Calu3 (cell line): ENCODE results near the gene TTC39C. TPM values are rescaled to one million over a fixed set of nuclear protein-coding genes. Genes with fewer than 3 reads are reported as not detected.

ENCODE experiments used
- BruUV-seq: library from RNA; stranded (reverse); fragments of 400-500 nt; replicated peaks from 2 replicates; lab custom pipeline; 2021; lab: Mats Ljungman, UMichigan
- CTCF ChIA-PET: fragments of 300-600 bp; sonication (Branson Sonifier 250); formaldehyde crosslinking; loops from one replicate; lab custom pipeline; 2022; ENCODE audit warnings: antibody characterized with exemption; lab: Charles Lee
- DNase-seq: peaks from one replicate; pipeline ENCODE4 v3.0.0; 2022
- H3K27ac Mint-ChIP-seq: one replicate; pipeline ENCODE4 v1.8.0; 2022; ENCODE audit warnings: mixed read lengths; ENCODE audit not compliant: unreplicated experiment
- H3K27me3 Mint-ChIP-seq: one replicate; pipeline ENCODE4 v1.8.0; 2022; ENCODE audit warnings: mixed read lengths; ENCODE audit not compliant: unreplicated experiment
- H3K36me3 Mint-ChIP-seq: one replicate; pipeline ENCODE4 v1.8.0; 2022; ENCODE audit warnings: mild to moderate bottlenecking, moderate library complexity, mixed read lengths; ENCODE audit not compliant: insufficient read depth, unreplicated experiment
- H3K4me1 Mint-ChIP-seq: one replicate; pipeline ENCODE4 v1.8.0; 2022; ENCODE audit warnings: mild to moderate bottlenecking, low read depth, mixed read lengths; ENCODE audit not compliant: unreplicated experiment
- H3K4me3 Mint-ChIP-seq: one replicate; pipeline ENCODE4 v1.8.0; 2022; ENCODE audit warnings: mild to moderate bottlenecking, low read depth, moderate library complexity, mixed read lengths; ENCODE audit not compliant: unreplicated experiment
- H3K9me3 Mint-ChIP-seq: one replicate; pipeline ENCODE4 v1.8.0; 2022; ENCODE audit warnings: low read depth, mixed read lengths; ENCODE audit not compliant: unreplicated experiment
- intact Hi-C: fragments of 100-400 bp; cut with micrococcal nuclease; formaldehyde crosslinking; loops from one replicate; pipeline ENCODE4 v1.10.0; 2022; ENCODE audit not compliant: unreplicated experiment
- total RNA-seq: library from RNA; stranded (reverse); gene quantifications from 2 replicates; pipeline ENCODE4 v1.2.3, GENCODE V29; 2022
- TF ChIP-seq, protein P1 (sequence below): fragments of 200-600 bp; IDR thresholded peaks from one replicate; pipeline ENCODE4 v1.8.0; 2022; ENCODE audit warnings: antibody characterized with exemption; ENCODE audit not compliant: unreplicated experiment

Gene TTC39C
- total RNA-seq, 1 experiment from 2014 or later = 26.8 TPM

DNA sequence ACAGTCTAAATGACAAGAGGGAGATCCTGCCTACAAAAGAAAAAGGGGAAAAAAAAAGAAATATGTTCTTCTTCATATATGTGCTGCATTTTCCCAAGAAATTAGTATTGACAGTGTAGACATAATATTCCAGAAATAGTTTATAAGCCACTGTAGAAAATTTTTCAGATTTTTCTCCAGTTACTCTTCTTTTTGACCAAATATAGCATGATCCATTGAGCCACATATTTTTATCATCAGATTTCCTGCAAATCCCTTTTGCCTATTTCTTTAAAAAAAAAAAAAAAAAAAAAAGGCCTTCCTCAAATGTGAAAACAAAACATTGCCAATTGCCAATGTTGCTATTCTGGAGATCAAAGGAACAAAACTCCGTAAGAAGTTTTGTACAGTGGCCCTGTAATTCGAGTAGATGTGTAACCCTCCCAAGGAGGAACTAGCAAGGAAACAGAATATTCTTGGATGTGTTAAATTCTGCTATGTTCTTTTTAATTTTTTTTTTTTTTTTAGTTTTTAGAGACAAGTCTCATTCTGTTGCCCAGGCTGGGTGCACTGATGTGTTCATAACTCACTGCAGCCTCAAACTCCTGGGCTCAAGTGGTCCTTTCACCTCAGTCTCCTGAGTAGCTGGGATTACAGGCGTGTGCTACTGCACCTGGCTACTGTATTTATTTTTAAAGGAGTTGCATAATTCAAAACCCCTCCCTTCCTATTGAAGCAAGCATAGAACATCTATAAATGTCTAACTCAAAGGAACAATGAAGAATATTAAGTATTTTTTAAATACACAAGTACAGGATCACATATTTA, 111.8 kb downstream of the TTC39C start:
- H3K36me3 Mint-ChIP-seq = no peaks in the 10 kb centered on the region
- no peak overlapping the region for H3K4me3 Mint-ChIP-seq
- H3K9me3 Mint-ChIP-seq = no peaks in the 10 kb centered on the region
- no peak for DNase-seq
- CTCF ChIA-PET = interaction anchor here (0.7 kb wide), 1 partner anchor 1805 kb away, joined by 5 read pairs; no protein-coding TSS in a partner anchor
- no peaks in the 10 kb centered on the region for H3K27me3 Mint-ChIP-seq
- no peaks in the 10 kb centered on the region for H3K4me1 Mint-ChIP-seq
- intact Hi-C loops = no loop called here
- TF ChIP-seq, protein P1, sequence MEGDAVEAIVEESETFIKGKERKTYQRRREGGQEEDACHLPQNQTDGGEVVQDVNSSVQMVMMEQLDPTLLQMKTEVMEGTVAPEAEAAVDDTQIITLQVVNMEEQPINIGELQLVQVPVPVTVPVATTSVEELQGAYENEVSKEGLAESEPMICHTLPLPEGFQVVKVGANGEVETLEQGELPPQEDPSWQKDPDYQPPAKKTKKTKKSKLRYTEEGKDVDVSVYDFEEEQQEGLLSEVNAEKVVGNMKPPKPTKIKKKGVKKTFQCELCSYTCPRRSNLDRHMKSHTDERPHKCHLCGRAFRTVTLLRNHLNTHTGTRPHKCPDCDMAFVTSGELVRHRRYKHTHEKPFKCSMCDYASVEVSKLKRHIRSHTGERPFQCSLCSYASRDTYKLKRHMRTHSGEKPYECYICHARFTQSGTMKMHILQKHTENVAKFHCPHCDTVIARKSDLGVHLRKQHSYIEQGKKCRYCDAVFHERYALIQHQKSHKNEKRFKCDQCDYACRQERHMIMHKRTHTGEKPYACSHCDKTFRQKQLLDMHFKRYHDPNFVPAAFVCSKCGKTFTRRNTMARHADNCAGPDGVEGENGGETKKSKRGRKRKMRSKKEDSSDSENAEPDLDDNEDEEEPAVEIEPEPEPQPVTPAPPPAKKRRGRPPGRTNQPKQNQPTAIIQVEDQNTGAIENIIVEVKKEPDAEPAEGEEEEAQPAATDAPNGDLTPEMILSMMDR = no peak
- BruUV-seq = no TSS peak
- no peak overlapping the region for H3K27ac Mint-ChIP-seq

DNA sequence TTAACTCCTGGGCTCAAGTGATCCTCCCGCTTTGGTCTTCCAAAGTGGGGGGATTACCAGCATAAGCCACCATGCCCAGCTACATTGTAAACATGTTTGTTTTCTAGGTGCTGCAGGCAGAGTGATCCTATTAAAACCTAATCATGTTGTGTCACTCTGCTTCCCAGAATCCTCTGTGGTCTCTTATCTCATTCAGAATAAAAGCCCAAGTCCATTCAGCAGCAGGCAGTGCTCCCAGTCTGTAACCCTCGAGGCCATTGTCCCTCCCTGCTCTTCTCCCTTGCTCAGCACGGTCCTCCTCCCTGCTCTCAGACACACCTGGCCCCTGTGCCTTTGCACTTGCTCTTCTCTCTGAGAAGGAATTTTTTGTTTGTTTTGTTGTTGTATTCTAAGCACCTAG, 113.2 kb downstream of the TTC39C start:
- H3K9me3 Mint-ChIP-seq = no peaks in the 10 kb centered on the region
- H3K4me3 Mint-ChIP-seq = no peak overlapping the region
- H3K36me3 Mint-ChIP-seq = no peaks in the 10 kb centered on the region
- BruUV-seq = no TSS peak
- TF ChIP-seq, protein P1 = no peak
- intact Hi-C loops = no loop called here
- CTCF ChIA-PET = no interaction called here
- H3K4me1 Mint-ChIP-seq = no peaks in the 10 kb centered on the region
- DNase-seq = no peak
- H3K27me3 Mint-ChIP-seq = no peaks in the 10 kb centered on the region
- no peak overlapping the region for H3K27ac Mint-ChIP-seq

DNA sequence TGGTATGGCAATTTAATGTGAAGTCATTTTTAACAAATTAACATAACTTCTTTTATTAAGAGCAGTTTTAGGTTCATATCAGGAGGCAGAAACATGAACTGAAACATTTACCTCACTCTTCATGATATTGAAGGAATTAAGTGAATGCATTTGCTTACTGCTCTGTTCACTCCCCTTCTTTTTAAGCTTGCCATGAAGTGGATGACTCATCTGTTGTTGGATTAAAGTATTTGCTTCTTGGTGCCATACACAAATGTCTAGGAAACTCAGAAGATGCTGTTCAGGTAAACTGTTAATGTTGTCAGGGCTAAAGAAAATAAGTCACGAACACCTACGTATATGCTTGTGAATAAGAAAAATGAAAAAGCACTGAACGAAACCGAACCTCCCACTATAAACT, 114.1 kb downstream of the TTC39C start:
- no TSS peak for BruUV-seq

DNA sequence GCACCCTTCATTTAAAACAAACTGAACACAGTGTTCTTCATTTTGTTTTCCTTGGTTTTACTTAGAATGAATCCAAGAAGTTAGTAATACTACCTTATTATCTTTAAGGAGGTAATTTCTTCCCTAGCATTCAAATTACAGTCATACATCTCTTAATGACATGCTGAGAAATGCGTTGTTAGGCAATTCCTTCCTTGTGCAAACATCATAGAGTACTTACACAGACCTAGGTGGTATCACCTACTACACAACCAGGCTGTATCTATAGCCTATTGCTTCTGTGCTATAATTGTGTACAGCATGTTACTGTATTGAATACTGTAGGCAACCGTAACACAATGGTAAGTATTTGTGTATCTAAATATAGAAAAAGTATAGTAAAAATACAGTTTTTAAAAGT, 115.9 kb downstream of the TTC39C start:
- intact Hi-C loops = no loop called here
- TF ChIP-seq, protein P1 = no peak
- Mint-ChIP-seq H3K9me3 (no peaks in the 10 kb centered on the region), H3K4me3 (no peak overlapping the region), H3K27ac (no peak overlapping the region), H3K4me1 (no peaks in the 10 kb centered on the region), H3K27me3 (no peaks in the 10 kb centered on the region), H3K36me3 (no peaks in the 10 kb centered on the region)
- BruUV-seq = no TSS peak
- DNase-seq = no peak
- CTCF ChIA-PET = no interaction called here

More for the DNA sequence above, 114.1 kb downstream of the TTC39C start:
- TF ChIP-seq, protein P1 = no peak
- intact Hi-C loops = no loop called here
- no peaks in the 10 kb centered on the region for H3K36me3 Mint-ChIP-seq
- H3K4me3 Mint-ChIP-seq = no peak overlapping the region
- no peaks in the 10 kb centered on the region for H3K4me1 Mint-ChIP-seq
- H3K9me3 Mint-ChIP-seq = no peaks in the 10 kb centered on the region
- no peaks in the 10 kb centered on the region for H3K27me3 Mint-ChIP-seq
- CTCF ChIA-PET = no interaction called here
- no peak overlapping the region for H3K27ac Mint-ChIP-seq
- no peak for DNase-seq
